ENCODE measurements around the gene LIMA1. TPM values are rescaled to one million over a fixed set of nuclear protein-coding genes. Genes with fewer than 3 reads are reported as not detected.
A peak's percentile ranks its signal among the peaks of the same experiment; 100 is the strongest.
"Not testable (repeated sequence)": the region's sequence is repeated elsewhere in the genome, so short reads cannot be mapped to it uniquely, and the experiment has no call there.

LIMA1 gene
- total and polyA plus RNA-seq, 5 experiments from 2014 or later, result 9.0 to 12.5 (median 11.0) TPM

- POLR2A ChIA-PET, result no interaction called here
- H3K27ac Mint-ChIP-seq, result peak overlapping the region in 1 of 10 donors; percentile 57
- no peak overlapping the region for H3K4me3 Mint-ChIP-seq
- H3K4me1 Mint-ChIP-seq, result peaks cover 16 to 35% (median 21%) of the 10 kb centered on the region in 4 donors
- no peaks in the 10 kb centered on the region for H3K36me3 Mint-ChIP-seq
- H3K9me3 Mint-ChIP-seq, result no peaks in the 10 kb centered on the region
- ATAC-seq (no peak), DNase-seq (no peak)
- H3K27me3 Mint-ChIP-seq, result no peaks in the 10 kb centered on the region
These were observed 3.8 kb downstream of the LIMA1 start for GRCh38 chr12:50279501-50279900.

GRCh38 chr12:50276912-50277671 lies 6.2 kb downstream of the LIMA1 start:
- H3K4me1 Mint-ChIP-seq, result peaks cover 6 to 18% (median 8%) of the 10 kb centered on the region in 4 donors
- DNase-seq (no peak), ATAC-seq (no peak)
- H3K27me3 Mint-ChIP-seq, result no peaks in the 10 kb centered on the region
- peak overlapping the region in 1 of 10 donors; percentile 47 for H3K27ac Mint-ChIP-seq
- H3K36me3 Mint-ChIP-seq, result no peaks in the 10 kb centered on the region
- H3K4me3 Mint-ChIP-seq, result no peak overlapping the region
- POLR2A ChIA-PET, result no interaction called here
- H3K9me3 Mint-ChIP-seq, result no peaks in the 10 kb centered on the region

DNA sequence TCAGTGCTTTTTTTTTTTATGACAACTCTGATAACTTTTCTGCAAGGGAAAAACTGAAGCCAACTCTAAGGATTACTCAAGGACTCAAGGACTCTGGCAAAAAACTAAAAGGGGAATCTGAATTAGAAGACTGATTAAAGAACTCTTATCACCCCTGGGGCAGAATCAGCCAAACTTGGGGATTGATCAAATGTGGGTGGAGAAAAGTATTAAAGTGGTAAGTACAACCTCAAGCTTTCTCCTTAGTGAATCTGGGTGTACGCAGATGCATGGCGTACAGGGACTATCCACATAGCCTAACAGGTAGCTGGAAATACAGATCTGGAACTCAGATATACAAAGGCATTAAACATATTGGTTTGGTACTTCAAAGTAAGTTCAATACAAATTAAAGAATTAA lies 7.3 kb downstream of the LIMA1 start:
- Mint-ChIP-seq H3K4me3 (no peak overlapping the region), H3K27me3 (no peaks in the 10 kb centered on the region), H3K36me3 (no peaks in the 10 kb centered on the region), H3K9me3 (no peaks in the 10 kb centered on the region), H3K27ac (peak overlapping the region in 1 of 10 donors; percentile 34), H3K4me1 (peaks cover 5 to 9% (median 6%) of the 10 kb centered on the region in 4 donors)
- no peak for ATAC-seq
- DNase-seq, result no peak
- POLR2A ChIA-PET, result no interaction called here

DNA sequence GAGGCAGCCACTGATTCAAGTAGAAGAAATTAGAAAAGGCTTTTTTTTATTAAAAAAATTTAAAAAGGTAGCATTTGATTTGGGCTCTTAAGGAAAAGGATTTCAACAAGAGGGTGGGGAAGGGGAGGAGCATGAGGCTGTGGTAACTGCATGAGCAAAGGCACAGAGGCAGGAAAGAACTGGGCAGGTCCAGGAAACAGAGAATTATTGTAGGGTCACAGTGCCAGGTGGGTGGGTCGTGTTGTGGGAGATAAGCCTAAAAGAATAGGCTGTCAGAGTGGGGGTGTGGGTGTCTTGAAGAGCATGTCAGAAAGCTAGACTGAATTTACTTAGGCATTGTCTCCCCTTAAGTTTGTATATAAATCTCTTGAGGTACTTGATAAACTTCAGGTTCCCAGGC lies 7.8 kb downstream of the LIMA1 start:
- ATAC-seq (no peak), DNase-seq (no peak)
- Mint-ChIP-seq H3K4me1 (peaks cover 5 to 9% (median 6%) of the 10 kb centered on the region in 4 donors), H3K4me3 (no peak overlapping the region), H3K27ac (peak overlapping the region in 6 of 10 donors; percentile 23 to 71 (median 40)), H3K9me3 (no peaks in the 10 kb centered on the region), H3K27me3 (no peaks in the 10 kb centered on the region), H3K36me3 (no peaks in the 10 kb centered on the region)
- POLR2A ChIA-PET, result interaction anchor here (1.1 kb wide), 1 partner anchor 8 kb away, joined by 3 read pairs; the partner anchor contains the start of gene LIMA1

DNA sequence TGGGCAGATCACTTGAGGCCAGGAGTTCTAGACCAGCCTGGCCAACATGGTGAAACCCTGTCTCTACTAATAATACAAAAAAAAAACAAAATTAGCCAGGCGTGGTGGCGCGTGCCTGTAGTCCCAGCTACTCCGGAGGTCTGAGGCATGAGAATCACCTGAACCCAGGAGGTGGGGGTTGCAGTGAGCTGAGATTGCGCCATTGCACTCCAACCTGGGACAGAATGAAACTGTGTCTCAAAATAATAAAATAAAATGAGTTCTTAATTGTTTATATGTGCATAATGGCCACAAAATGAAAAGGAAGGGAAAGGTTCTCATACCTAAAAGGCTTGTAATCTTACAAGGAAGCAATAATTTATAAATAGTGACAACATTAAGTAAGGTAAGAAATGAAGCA lies 8.2 kb downstream of the LIMA1 start:
- ATAC-seq, H3K9me3 Mint-ChIP-seq, H3K27me3 Mint-ChIP-seq, H3K4me1 Mint-ChIP-seq, H3K4me3 Mint-ChIP-seq, H3K27ac Mint-ChIP-seq, DNase-seq, H3K36me3 Mint-ChIP-seq: not testable (repeated sequence)
- POLR2A ChIA-PET, result interaction anchor here (1.1 kb wide), 1 partner anchor 8 kb away, joined by 3 read pairs; the partner anchor contains the start of gene LIMA1

- Mint-ChIP-seq H3K4me3 (no peak overlapping the region), H3K27ac (no peak overlapping the region), H3K27me3 (no peaks in the 10 kb centered on the region), H3K36me3 (no peaks in the 10 kb centered on the region), H3K9me3 (no peaks in the 10 kb centered on the region), H3K4me1 (peaks cover 2 to 9% (median 6%) of the 10 kb centered on the region in 4 donors)
- POLR2A ChIA-PET, result no interaction called here
- DNase-seq, result no peak
- no peak for ATAC-seq
These were observed 11.5 kb downstream of the LIMA1 start for GRCh38 chr12:50271724-50272247.

- DNase-seq, result no peak
- no peaks in the 10 kb centered on the region for H3K9me3 Mint-ChIP-seq
- POLR2A ChIA-PET, result no interaction called here
- ATAC-seq, result no peak
- H3K4me3 Mint-ChIP-seq, result no peak overlapping the region
- H3K27me3 Mint-ChIP-seq, result no peaks in the 10 kb centered on the region
- H3K36me3 Mint-ChIP-seq, result peaks cover 0 to 6% (median 0%) of the 10 kb centered on the region in 3 donors
- H3K27ac Mint-ChIP-seq, result no peak overlapping the region
- no peaks in the 10 kb centered on the region for H3K4me1 Mint-ChIP-seq
These were observed 14.8 kb downstream of the LIMA1 start for GRCh38 chr12:50268482-50268881.

DNA sequence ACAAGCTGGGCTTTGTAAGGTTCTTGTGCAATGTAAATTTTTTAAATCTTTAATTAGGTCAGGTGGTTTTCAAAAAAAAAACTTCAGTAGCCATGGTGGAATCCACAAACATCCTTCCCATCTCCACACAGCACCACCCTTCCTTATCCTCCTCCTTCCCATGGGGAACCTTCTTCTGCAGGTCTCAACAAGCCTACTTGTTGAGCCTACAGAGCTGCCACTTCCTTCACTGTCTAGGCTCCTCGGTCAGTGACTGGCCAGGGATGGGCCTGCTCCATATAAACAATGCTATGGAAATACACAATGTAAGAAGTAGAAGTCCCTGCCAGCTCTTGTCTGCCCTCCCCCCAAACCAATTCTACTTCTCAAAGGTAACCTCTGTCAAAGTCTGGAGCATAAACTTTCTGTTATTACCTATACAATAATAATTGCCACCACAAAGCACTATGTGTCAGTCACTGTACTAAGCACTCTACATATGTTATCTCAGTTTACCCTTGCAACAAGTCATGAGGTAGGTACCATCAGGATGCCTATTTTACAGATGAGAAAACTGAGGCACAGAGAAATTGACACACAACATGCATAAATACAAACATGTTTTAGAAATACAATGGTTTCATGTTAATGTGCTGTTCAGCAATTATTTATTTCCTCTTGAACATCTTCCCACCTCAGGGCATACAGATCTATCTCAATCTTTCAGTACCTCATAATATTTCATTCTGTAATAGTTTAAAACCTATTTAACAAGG lies 17.4 kb downstream of the LIMA1 start:
- Mint-ChIP-seq H3K27ac (peak overlapping the region in 1 of 10 donors; percentile 58), H3K4me1 (no peaks in the 10 kb centered on the region), H3K27me3 (no peaks in the 10 kb centered on the region), H3K36me3 (peaks cover 0 to 6% (median 0%) of the 10 kb centered on the region in 3 donors), H3K4me3 (no peak overlapping the region), H3K9me3 (no peaks in the 10 kb centered on the region)
- ATAC-seq, result no peak
- no peak for DNase-seq
- POLR2A ChIA-PET, result no interaction called here

DNA sequence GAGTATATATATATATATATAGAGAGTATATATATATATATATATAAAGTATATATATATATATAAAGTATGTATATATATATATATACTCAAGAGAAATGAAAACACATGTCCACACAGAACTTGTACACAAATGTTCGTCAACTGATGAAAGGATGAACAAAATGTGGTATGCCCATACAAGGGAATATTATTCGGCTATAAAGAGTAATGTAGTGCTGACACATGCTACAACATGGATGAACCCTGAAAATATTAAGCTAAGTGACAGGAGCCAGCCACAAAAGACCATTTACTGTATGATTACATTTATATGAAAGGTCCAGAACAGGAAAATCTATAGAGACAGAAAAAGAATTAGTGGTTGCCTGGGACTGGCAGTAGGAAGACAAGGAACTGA lies 19.5 kb downstream of the LIMA1 start:
- Mint-ChIP-seq H3K27ac (no peak overlapping the region), H3K4me3 (no peak overlapping the region)
- POLR2A ChIA-PET, result no interaction called here

DNA sequence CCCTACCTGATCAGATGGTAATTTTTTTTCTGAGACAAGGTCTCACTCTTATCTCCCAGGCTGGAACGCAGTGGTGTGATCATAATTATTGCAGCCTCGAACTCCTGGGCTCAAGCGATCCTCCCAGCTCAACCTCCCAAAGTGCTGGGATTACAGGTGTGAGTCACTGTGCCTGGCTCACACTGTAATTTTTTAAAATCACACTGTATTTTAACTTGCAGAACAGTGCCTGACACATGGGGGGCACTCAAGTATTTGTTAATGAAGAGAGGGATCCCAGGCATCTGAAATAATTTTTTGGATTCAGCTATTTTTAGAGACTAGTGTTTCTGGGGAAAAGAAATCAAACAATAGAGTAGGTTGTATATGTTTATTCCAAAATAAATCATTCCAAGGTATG lies 21.7 kb downstream of the LIMA1 start:
- H3K36me3 Mint-ChIP-seq, result peaks cover 0 to 6% (median 0%) of the 10 kb centered on the region in 3 donors
- H3K4me1 Mint-ChIP-seq, result peaks cover 0 to 2% (median 0%) of the 10 kb centered on the region in 4 donors
- no peaks in the 10 kb centered on the region for H3K9me3 Mint-ChIP-seq
- POLR2A ChIA-PET, result no interaction called here
- DNase-seq (no peak), ATAC-seq (no peak)
- H3K4me3 Mint-ChIP-seq, result no peak overlapping the region
- H3K27ac Mint-ChIP-seq, result no peak overlapping the region
- no peaks in the 10 kb centered on the region for H3K27me3 Mint-ChIP-seq

More for the DNA sequence above, 19.5 kb downstream of the LIMA1 start:
- no peaks in the 10 kb centered on the region for H3K4me1 Mint-ChIP-seq
- H3K9me3 Mint-ChIP-seq, result no peaks in the 10 kb centered on the region
- ATAC-seq (no peak), DNase-seq (no peak)
- peaks cover 0 to 6% (median 0%) of the 10 kb centered on the region in 3 donors for H3K36me3 Mint-ChIP-seq
- H3K27me3 Mint-ChIP-seq, result no peaks in the 10 kb centered on the region

DNA sequence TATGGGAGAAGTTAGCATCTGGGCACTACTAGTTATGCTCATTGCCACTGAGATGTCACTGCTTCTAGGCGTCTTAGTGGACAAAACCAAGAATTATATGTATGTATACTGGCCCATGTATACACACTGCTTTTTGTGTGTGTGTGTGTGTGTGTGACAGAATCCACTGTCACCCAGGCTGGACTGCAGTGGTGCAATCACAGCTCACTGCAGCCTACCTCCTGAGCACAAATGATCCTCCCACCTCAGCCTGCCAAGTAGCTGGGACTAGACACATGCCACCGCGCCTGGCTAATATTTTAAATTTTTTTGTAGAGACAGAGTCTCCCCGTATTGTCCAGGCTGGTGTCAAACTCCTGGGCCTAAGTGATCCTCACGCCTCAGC lies 25.2 kb downstream of the LIMA1 start:
- no peak for ATAC-seq
- POLR2A ChIA-PET, result interaction anchor here (0.6 kb wide), 1 partner anchor 628 kb away, joined by 3 read pairs; no protein-coding TSS in a partner anchor
- H3K27me3 Mint-ChIP-seq, result no peaks in the 10 kb centered on the region
- no peak for DNase-seq
- H3K4me3 Mint-ChIP-seq, result no peak overlapping the region
- no peaks in the 10 kb centered on the region for H3K9me3 Mint-ChIP-seq
- no peaks in the 10 kb centered on the region for H3K36me3 Mint-ChIP-seq
- no peak overlapping the region for H3K27ac Mint-ChIP-seq
- H3K4me1 Mint-ChIP-seq, result peaks cover 0 to 8% (median 1%) of the 10 kb centered on the region in 4 donors

GRCh38 chr12:50257236-50258166 lies 25.8 kb downstream of the LIMA1 start:
- POLR2A ChIA-PET, result interaction anchor here (0.6 kb wide), 1 partner anchor 628 kb away, joined by 3 read pairs; no protein-coding TSS in a partner anchor
- H3K9me3 Mint-ChIP-seq, result no peaks in the 10 kb centered on the region
- no peak overlapping the region for H3K4me3 Mint-ChIP-seq
- DNase-seq, result no peak
- no peaks in the 10 kb centered on the region for H3K36me3 Mint-ChIP-seq
- ATAC-seq, result no peak
- peaks cover 0 to 8% (median 1%) of the 10 kb centered on the region in 4 donors for H3K4me1 Mint-ChIP-seq
- H3K27ac Mint-ChIP-seq, result no peak overlapping the region
- H3K27me3 Mint-ChIP-seq, result no peaks in the 10 kb centered on the region
